ENCODE results near the gene SSR1. TPM values are rescaled to one million over a fixed set of nuclear protein-coding genes. Genes with fewer than 3 reads are reported as not detected.
"Not testable (repeated sequence)": the region's sequence is repeated elsewhere in the genome, so short reads cannot be mapped to it uniquely, and the experiment has no call there.

SSR1 gene
- total RNA-seq, 1 donor from 2014 or later: 115 TPM

- H3K4me3 ChIP-seq (ENCODE audit: low read depth, low read length): no peak overlapping the region
- TF ChIP-seq, protein P1, sequence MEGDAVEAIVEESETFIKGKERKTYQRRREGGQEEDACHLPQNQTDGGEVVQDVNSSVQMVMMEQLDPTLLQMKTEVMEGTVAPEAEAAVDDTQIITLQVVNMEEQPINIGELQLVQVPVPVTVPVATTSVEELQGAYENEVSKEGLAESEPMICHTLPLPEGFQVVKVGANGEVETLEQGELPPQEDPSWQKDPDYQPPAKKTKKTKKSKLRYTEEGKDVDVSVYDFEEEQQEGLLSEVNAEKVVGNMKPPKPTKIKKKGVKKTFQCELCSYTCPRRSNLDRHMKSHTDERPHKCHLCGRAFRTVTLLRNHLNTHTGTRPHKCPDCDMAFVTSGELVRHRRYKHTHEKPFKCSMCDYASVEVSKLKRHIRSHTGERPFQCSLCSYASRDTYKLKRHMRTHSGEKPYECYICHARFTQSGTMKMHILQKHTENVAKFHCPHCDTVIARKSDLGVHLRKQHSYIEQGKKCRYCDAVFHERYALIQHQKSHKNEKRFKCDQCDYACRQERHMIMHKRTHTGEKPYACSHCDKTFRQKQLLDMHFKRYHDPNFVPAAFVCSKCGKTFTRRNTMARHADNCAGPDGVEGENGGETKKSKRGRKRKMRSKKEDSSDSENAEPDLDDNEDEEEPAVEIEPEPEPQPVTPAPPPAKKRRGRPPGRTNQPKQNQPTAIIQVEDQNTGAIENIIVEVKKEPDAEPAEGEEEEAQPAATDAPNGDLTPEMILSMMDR (IDR thresholded peaks at IDR 0.05; ENCODE audit: insufficient read depth, low read length, poor library complexity, severe bottlenecking): no peak
- no peak for DNase-seq (ENCODE audit: low read depth)
- H3K36me3 ChIP-seq (ENCODE audit: control insufficient read depth, insufficient read depth, low read length): no peaks in the 10 kb centered on the region
- no peaks in the 10 kb centered on the region for H3K27me3 ChIP-seq (ENCODE audit: control insufficient read depth, insufficient read depth, low read length)
Measured at GRCh38 chr6:7332090-7332745, 19.2 kb upstream of the SSR1 start.

- TF ChIP-seq, protein P1 (IDR thresholded peaks at IDR 0.05; ENCODE audit: insufficient read depth, low read length, poor library complexity, severe bottlenecking): no peak
- DNase-seq (ENCODE audit: low read depth): no peak
- no peaks in the 10 kb centered on the region for H3K27me3 ChIP-seq (ENCODE audit: control insufficient read depth, insufficient read depth, low read length)
- no peak overlapping the region for H3K4me3 ChIP-seq (ENCODE audit: low read depth, low read length)
- no peaks in the 10 kb centered on the region for H3K36me3 ChIP-seq (ENCODE audit: control insufficient read depth, insufficient read depth, low read length)
Measured at GRCh38 chr6:7331452-7331851, 18.5 kb upstream of the SSR1 start.

DNA sequence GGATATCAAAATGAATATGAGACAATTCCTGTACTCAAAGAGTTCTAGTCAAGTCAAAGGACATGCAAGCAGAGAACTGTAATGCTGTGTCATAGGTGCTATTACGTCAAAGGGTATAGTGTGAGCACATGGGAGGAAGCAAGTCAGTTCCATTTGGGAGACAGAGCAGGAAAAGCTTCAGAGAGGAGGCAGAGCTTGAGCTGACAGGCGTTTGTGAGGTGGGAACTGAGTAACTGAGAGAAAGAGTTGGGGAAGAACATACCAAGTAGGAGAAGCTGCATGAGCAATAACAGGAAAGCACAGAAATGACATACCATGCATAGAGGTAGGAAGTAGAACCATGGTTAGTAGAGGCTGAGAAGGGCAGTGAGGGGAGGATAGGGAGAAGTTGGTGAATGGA lies 15.2 kb upstream of the SSR1 start:
- H3K4me3 ChIP-seq (ENCODE audit: low read depth, low read length): no peak overlapping the region
- no peaks in the 10 kb centered on the region for H3K27me3 ChIP-seq (ENCODE audit: control insufficient read depth, insufficient read depth, low read length)
- H3K36me3 ChIP-seq (ENCODE audit: control insufficient read depth, insufficient read depth, low read length): no peaks in the 10 kb centered on the region
- TF ChIP-seq, protein P1 (IDR thresholded peaks at IDR 0.05; ENCODE audit: insufficient read depth, low read length, poor library complexity, severe bottlenecking): no peak
- no peak for DNase-seq (ENCODE audit: low read depth)

DNA sequence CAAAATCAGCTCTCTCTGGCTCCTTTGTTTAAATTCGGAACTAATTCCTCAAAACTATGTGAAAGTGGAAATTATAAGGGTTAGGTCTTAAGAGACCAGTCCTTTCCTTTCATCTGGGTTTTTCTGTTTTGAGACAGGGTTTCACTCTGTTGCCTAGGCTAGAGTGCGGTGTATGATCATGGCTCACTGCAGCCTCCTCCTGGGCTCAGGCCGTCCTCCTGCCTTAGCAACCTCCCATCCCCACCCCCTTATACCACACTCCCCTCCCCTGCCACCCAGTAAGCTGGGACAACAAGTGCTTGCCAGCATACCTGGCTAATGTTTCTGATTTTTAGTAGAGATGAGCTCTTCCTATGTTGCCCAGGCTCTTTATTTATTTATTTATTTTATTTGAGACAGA lies 12.8 kb upstream of the SSR1 start:
- Histone ChIP-seq H3K36me3 (ENCODE audit: control insufficient read depth, insufficient read depth, low read length) (no peaks in the 10 kb centered on the region), H3K27me3 (ENCODE audit: control insufficient read depth, insufficient read depth, low read length) (no peaks in the 10 kb centered on the region), H3K4me3 (ENCODE audit: low read depth, low read length) (no peak overlapping the region)
- TF ChIP-seq, protein P1 (IDR thresholded peaks at IDR 0.05; ENCODE audit: insufficient read depth, low read length, poor library complexity, severe bottlenecking): no peak
- DNase-seq (ENCODE audit: low read depth): no peak

DNA sequence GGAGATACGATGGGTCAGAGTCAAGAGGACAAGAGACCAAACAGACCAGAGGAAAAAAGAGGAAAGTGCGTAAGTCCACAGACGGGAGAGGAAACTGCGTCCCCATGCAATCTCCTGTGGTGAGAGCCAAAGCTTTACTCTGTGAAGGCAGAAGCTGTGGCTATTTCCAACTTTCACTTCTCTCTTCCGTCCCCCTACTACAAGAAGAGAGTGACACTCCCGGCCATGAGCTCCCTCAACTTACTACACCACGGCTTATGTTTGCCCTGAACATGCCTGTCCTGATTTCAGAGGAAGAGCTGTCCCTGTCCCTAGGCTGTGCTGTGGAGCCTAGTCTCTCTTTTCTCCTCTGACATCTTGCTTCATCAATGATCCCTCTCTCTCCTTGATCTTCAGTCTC lies 11.5 kb upstream of the SSR1 start:
- TF ChIP-seq, protein P1 (IDR thresholded peaks at IDR 0.05; ENCODE audit: insufficient read depth, low read length, poor library complexity, severe bottlenecking): no peak
- no peaks in the 10 kb centered on the region for H3K27me3 ChIP-seq (ENCODE audit: control insufficient read depth, insufficient read depth, low read length)
- DNase-seq (ENCODE audit: low read depth): no peak
- no peak overlapping the region for H3K4me3 ChIP-seq (ENCODE audit: low read depth, low read length)
- H3K36me3 ChIP-seq (ENCODE audit: control insufficient read depth, insufficient read depth, low read length): no peaks in the 10 kb centered on the region

DNA sequence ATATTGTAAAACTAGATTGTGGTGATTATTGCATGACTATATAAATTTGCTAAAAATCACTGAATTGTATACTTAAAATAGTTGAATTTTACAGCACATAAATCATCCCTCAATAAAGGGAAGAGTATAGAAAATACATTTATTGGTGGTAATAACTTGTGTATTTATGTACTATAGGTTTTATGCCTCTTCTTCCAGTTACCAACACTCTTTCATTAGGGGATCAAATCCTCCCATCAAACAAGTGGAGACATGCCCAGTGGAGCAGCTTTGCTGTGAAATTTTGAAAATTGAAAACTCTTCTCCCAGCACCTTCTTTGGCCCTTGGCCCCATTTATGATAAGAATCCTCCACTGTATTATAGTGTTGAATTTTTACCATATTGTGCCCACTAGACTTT lies 10.1 kb upstream of the SSR1 start:
- no peak for DNase-seq (ENCODE audit: low read depth)
- Histone ChIP-seq H3K36me3 (ENCODE audit: control insufficient read depth, insufficient read depth, low read length) (no peaks in the 10 kb centered on the region), H3K4me3 (ENCODE audit: low read depth, low read length) (no peak overlapping the region), H3K27me3 (ENCODE audit: control insufficient read depth, insufficient read depth, low read length) (no peaks in the 10 kb centered on the region)
- TF ChIP-seq, protein P1 (IDR thresholded peaks at IDR 0.05; ENCODE audit: insufficient read depth, low read length, poor library complexity, severe bottlenecking): no peak

DNA sequence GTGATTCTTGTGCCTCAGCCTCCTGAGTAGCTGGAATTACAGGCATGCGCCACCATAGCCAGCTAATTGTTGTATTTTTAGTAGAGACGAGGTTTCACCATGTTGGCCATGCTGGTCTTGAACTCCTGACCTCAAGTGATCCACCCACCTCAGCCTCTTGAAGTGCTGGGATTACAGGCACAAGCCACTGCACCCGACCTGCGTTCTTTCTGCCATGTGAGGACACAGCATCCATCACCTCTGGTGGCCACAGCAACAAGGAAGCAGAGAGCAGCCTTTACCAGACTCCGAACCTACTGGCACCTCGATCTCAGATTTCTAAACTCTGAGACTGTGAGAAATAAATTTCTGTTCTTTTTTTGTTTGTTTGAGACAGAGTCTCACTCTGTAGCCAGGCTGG lies 8.9 kb upstream of the SSR1 start:
- not testable (repeated sequence) for H3K36me3 ChIP-seq (ENCODE audit: control insufficient read depth, insufficient read depth, low read length); DNase-seq (ENCODE audit: low read depth); H3K4me3 ChIP-seq (ENCODE audit: low read depth, low read length); H3K27me3 ChIP-seq (ENCODE audit: control insufficient read depth, insufficient read depth, low read length)

- H3K36me3 ChIP-seq (ENCODE audit: control insufficient read depth, insufficient read depth, low read length); H3K27me3 ChIP-seq (ENCODE audit: control insufficient read depth, insufficient read depth, low read length); H3K4me3 ChIP-seq (ENCODE audit: low read depth, low read length); DNase-seq (ENCODE audit: low read depth): not testable (repeated sequence)
Measured at GRCh38 chr6:7319406-7319805, 6.4 kb upstream of the SSR1 start.

Data from kidney epithelial cell (primary cell).